ENCODE data around the gene TMIGD3.
A peak's percentile ranks its signal among the peaks of the same experiment; 100 is the strongest.

The TMIGD3 gene

GRCh38 chr1:111446967-111447892 lies 56.2 kb downstream of the TMIGD3 start:
- no peak for DNase-seq (ENCODE audit: low spot score)

- no peak for DNase-seq (ENCODE audit: low spot score)
These were observed 56.9 kb downstream of the TMIGD3 start for GRCh38 chr1:111446546-111446945.

GRCh38 chr1:111444031-111444430 lies 59.4 kb downstream of the TMIGD3 start:
- DNase-seq (ENCODE audit: low spot score), result no peak

GRCh38 chr1:111442457-111442856 lies 61.0 kb downstream of the TMIGD3 start:
- DNase-seq (ENCODE audit: low spot score), result no peak

- DNase-seq (ENCODE audit: low spot score), result peak; percentile 14
These were observed 61.8 kb downstream of the TMIGD3 start for GRCh38 chr1:111441573-111442192.

- DNase-seq (ENCODE audit: low spot score), result no peak
These were observed 63.7 kb downstream of the TMIGD3 start for GRCh38 chr1:111439461-111440351.

- DNase-seq (ENCODE audit: low spot score), result no peak
These were observed 66.7 kb downstream of the TMIGD3 start for GRCh38 chr1:111436726-111437125.
